Adipocyte (in vitro differentiated cells): Measurements from ENCODE around the gene LYST.
"Not testable (repeated sequence)": the region's sequence is repeated elsewhere in the genome, so short reads cannot be mapped to it uniquely, and the experiment has no call there.

Source experiments
- DNase-seq: peaks from one replicate; pipeline ENCODE4 v3.0.0-alpha.2; 2015; ENCODE audit warnings: low read depth
- H3K27me3 ChIP-seq: replicated peaks from 2 replicates; pipeline ENCODE4 v1.7.0; 2013; ENCODE audit warnings: mild to moderate bottlenecking, low read length, moderate library complexity; ENCODE audit not compliant: control insufficient read depth, insufficient read depth
- H3K36me3 ChIP-seq: 2 replicates; pipeline ENCODE4 v1.7.0; 2013; ENCODE audit warnings: low read length, mild to moderate bottlenecking, moderate library complexity; ENCODE audit not compliant: control insufficient read depth, insufficient read depth, severe bottlenecking
- H3K4me1 ChIP-seq: 2 replicates; pipeline ENCODE4 v1.7.0; 2013; ENCODE audit warnings: mild to moderate bottlenecking, low read length, moderate library complexity; ENCODE audit not compliant: control insufficient read depth, insufficient read depth
- H3K4me3 ChIP-seq: 2 replicates; pipeline ENCODE4 v1.7.0; 2013; ENCODE audit warnings: mild to moderate bottlenecking, low read length, moderate library complexity
- H3K9ac ChIP-seq: 2 replicates; pipeline ENCODE4 v1.7.0; 2013; ENCODE audit warnings: mild to moderate bottlenecking, low read length, moderate library complexity
- H3K9me3 ChIP-seq: 2 replicates; pipeline ENCODE4 v1.7.0; 2013; ENCODE audit warnings: mild to moderate bottlenecking, low read length, moderate library complexity; ENCODE audit not compliant: control insufficient read depth

Gene LYST

GRCh38 chr1:235906436-235906835 lies 39.7 kb upstream of the LYST start:
- no peaks in the 10 kb centered on the region for H3K27me3 ChIP-seq
- no peaks in the 10 kb centered on the region for H3K36me3 ChIP-seq
- no peak overlapping the region for H3K4me3 ChIP-seq
- H3K9ac ChIP-seq: no peak overlapping the region
- DNase-seq: no peak
- peaks cover 36% of the 10 kb centered on the region for H3K4me1 ChIP-seq
- no peaks in the 10 kb centered on the region for H3K9me3 ChIP-seq

- H3K36me3 ChIP-seq, H3K9me3 ChIP-seq, DNase-seq, H3K9ac ChIP-seq, H3K4me3 ChIP-seq, H3K27me3 ChIP-seq: not testable (repeated sequence)
- H3K4me1 ChIP-seq: peaks cover 20% of the 10 kb centered on the region
These were observed 37.1 kb upstream of the LYST start for GRCh38 chr1:235903809-235904208.

- no peaks in the 10 kb centered on the region for H3K9me3 ChIP-seq
- DNase-seq: peak; percentile 18
- H3K36me3 ChIP-seq: no peaks in the 10 kb centered on the region
- no peaks in the 10 kb centered on the region for H3K27me3 ChIP-seq
- no peak overlapping the region for H3K4me3 ChIP-seq
- no peak overlapping the region for H3K9ac ChIP-seq
- peaks cover 19% of the 10 kb centered on the region for H3K4me1 ChIP-seq
These were observed 36.2 kb upstream of the LYST start for GRCh38 chr1:235902677-235903542.

GRCh38 chr1:235901461-235901860 lies 34.8 kb upstream of the LYST start:
- H3K4me3 ChIP-seq: no peak overlapping the region
- no peaks in the 10 kb centered on the region for H3K9me3 ChIP-seq
- no peaks in the 10 kb centered on the region for H3K36me3 ChIP-seq
- DNase-seq: no peak
- H3K9ac ChIP-seq: no peak overlapping the region
- H3K4me1 ChIP-seq: peaks cover 19% of the 10 kb centered on the region
- no peaks in the 10 kb centered on the region for H3K27me3 ChIP-seq

DNA sequence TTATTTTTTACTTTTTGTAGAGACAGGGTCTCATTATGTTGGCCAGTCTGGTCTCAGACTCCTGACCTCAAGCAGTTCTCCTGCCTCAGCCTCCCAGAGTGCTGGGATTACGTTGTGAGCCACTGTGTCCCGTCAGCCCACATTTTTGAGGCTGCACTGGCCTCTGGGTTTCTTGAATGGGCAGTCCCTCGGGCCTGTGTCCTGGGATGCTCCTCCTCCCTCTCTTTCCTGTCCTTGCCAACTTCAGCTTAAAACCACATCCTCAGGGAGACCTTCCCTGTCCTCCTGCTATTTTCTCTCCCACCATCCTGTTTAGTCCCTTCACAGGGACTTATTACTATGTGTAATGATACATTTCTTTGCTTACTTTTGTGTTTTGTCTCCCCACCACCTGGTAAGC lies 31.4 kb upstream of the LYST start:
- no peak for DNase-seq

GRCh38 chr1:235893840-235894239 lies 27.1 kb upstream of the LYST start:
- Histone ChIP-seq H3K36me3 (no peaks in the 10 kb centered on the region), H3K27me3 (no peaks in the 10 kb centered on the region), H3K9ac (no peak overlapping the region), H3K9me3 (no peaks in the 10 kb centered on the region), H3K4me3 (no peak overlapping the region), H3K4me1 (peaks cover 4% of the 10 kb centered on the region)
- no peak for DNase-seq

More for the DNA sequence above, 31.4 kb upstream of the LYST start:
- no peak overlapping the region for H3K4me3 ChIP-seq
- no peaks in the 10 kb centered on the region for H3K9me3 ChIP-seq
- no peak overlapping the region for H3K9ac ChIP-seq
- peaks cover 15% of the 10 kb centered on the region for H3K4me1 ChIP-seq
- H3K27me3 ChIP-seq: no peaks in the 10 kb centered on the region
- H3K36me3 ChIP-seq: no peaks in the 10 kb centered on the region

- no peaks in the 10 kb centered on the region for H3K4me1 ChIP-seq
- H3K9ac ChIP-seq: no peak overlapping the region
- H3K27me3 ChIP-seq: no peaks in the 10 kb centered on the region
- no peak overlapping the region for H3K4me3 ChIP-seq
- H3K36me3 ChIP-seq: no peaks in the 10 kb centered on the region
- no peaks in the 10 kb centered on the region for H3K9me3 ChIP-seq
- DNase-seq: no peak
These were observed 26.2 kb upstream of the LYST start for GRCh38 chr1:235892734-235893413.

DNA sequence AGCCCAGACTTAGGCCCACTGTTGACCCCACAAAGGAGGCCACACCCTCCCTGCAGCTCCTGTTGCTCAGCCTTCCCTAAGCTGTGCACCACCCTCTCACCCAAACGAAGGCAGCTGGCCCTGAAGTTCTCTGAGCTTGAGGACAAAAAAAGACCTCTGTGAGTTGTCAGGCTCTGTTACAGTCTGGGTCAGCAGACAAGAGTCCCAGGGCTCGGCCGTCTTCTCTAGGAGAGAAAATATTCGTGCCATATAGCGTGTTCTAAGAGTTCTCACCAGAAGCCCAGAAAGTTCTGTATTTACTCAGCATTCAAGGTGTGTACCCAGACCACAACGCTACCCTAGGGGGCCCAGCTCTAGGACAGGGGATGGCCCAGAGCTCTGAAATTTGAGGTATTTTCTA lies 25.5 kb upstream of the LYST start:
- Histone ChIP-seq H3K9me3 (no peaks in the 10 kb centered on the region), H3K4me1 (no peaks in the 10 kb centered on the region), H3K4me3 (no peak overlapping the region), H3K36me3 (no peaks in the 10 kb centered on the region), H3K9ac (no peak overlapping the region), H3K27me3 (no peaks in the 10 kb centered on the region)
- no peak for DNase-seq

- H3K27me3 ChIP-seq: no peaks in the 10 kb centered on the region
- DNase-seq: no peak
- no peaks in the 10 kb centered on the region for H3K36me3 ChIP-seq
- no peaks in the 10 kb centered on the region for H3K9me3 ChIP-seq
- peaks cover 7% of the 10 kb centered on the region for H3K4me1 ChIP-seq
- no peak overlapping the region for H3K4me3 ChIP-seq
- H3K9ac ChIP-seq: no peak overlapping the region
These were observed 21.5 kb upstream of the LYST start for GRCh38 chr1:235888119-235888643.

GRCh38 chr1:235887676-235888075 lies 21.0 kb upstream of the LYST start:
- DNase-seq: no peak
- H3K4me3 ChIP-seq: no peak overlapping the region
- no peak overlapping the region for H3K9ac ChIP-seq
- H3K36me3 ChIP-seq: no peaks in the 10 kb centered on the region
- H3K9me3 ChIP-seq: no peaks in the 10 kb centered on the region
- H3K27me3 ChIP-seq: no peaks in the 10 kb centered on the region
- peaks cover 12% of the 10 kb centered on the region for H3K4me1 ChIP-seq

- H3K9me3 ChIP-seq: no peaks in the 10 kb centered on the region
- H3K9ac ChIP-seq: no peak overlapping the region
- no peaks in the 10 kb centered on the region for H3K27me3 ChIP-seq
- H3K4me3 ChIP-seq: no peak overlapping the region
- H3K4me1 ChIP-seq: peaks cover 18% of the 10 kb centered on the region
- DNase-seq: no peak
- H3K36me3 ChIP-seq: no peaks in the 10 kb centered on the region
These were observed 19.1 kb upstream of the LYST start for GRCh38 chr1:235885655-235886262.
